HepG2 (cell line): Measurements from ENCODE around the gene KNCN. TPM values are rescaled to one million over a fixed set of nuclear protein-coding genes. Genes with fewer than 3 reads are reported as not detected.

ENCODE experiments used
- MAF1 ChIP-seq: sonication (generic); formaldehyde crosslinking; IDR thresholded peaks from 2 replicates; pipeline ENCODE4 v1.5.0; 2020; ENCODE audit warnings: missing genetic modification reagents, borderline replicate concordance
- NCOA2 ChIP-seq: sonication (generic); formaldehyde crosslinking; IDR thresholded peaks from 2 replicates; pipeline ENCODE4 v1.8.0; 2022; ENCODE audit warnings: inconsistent platforms
- NRL ChIP-seq: sonication (generic); formaldehyde crosslinking; IDR thresholded peaks from 2 replicates; pipeline ENCODE4 v1.5.0; 2020; ENCODE audit warnings: missing genetic modification reagents, mild to moderate bottlenecking, moderate library complexity, borderline replicate concordance
- PPARG ChIP-seq: conservative IDR thresholded peaks from 2 replicates; pipeline ENCODE4 v1.6.1; 2016; ENCODE audit warnings: missing biosample characterization, missing genetic modification reagents
- SRSF4 ChIP-seq: fragments of 200-400 bp; formaldehyde crosslinking; IDR thresholded peaks from one replicate; pipeline ENCODE4 v1.6.1; 2018; ENCODE audit warnings: mild to moderate bottlenecking, low read depth, low read length, moderate library complexity; ENCODE audit not compliant: poor library complexity, severe bottlenecking
- TSC22D2 ChIP-seq: sonication (generic); formaldehyde crosslinking; IDR thresholded peaks from 2 replicates; pipeline ENCODE4 v1.5.1; 2020; ENCODE audit warnings: missing genetic modification reagents, mild to moderate bottlenecking, borderline replicate concordance
- ZBTB20 ChIP-seq: sonication (generic); formaldehyde crosslinking; IDR thresholded peaks from 2 replicates; pipeline ENCODE4 v1.8.1; 2023; ENCODE audit warnings: missing genetic modification reagents, low read depth, mild to moderate bottlenecking, borderline replicate concordance
- ZKSCAN1 ChIP-seq: fragments of 150-350 bp; IDR thresholded peaks from 2 replicates; pipeline ENCODE4 v1.6.1; 2014; ENCODE audit warnings: low read length
- ZNF501 ChIP-seq: sonication (generic); formaldehyde crosslinking; IDR thresholded peaks from 2 replicates; pipeline ENCODE4 v1.5.1; 2020; ENCODE audit warnings: mild to moderate bottlenecking, moderate library complexity, missing genetic modification reagents
- ZNF564 ChIP-seq: sonication (generic); formaldehyde crosslinking; IDR thresholded peaks from 2 replicates; pipeline ENCODE4 v1.8.1; 2023; ENCODE audit warnings: mild to moderate bottlenecking, missing genetic modification reagents
- ZNF629 ChIP-seq: sonication (generic); formaldehyde crosslinking; conservative IDR thresholded peaks from 2 replicates; pipeline ENCODE4 v1.5.0; 2020; ENCODE audit warnings: missing genetic modification reagents
- polyA plus RNA-seq, 8 experiments: library from polyadenylated mRNA; depleted of rRNA in 3 of 8; stranded (reverse) in 7 of 8; unstranded in 1 of 8; fragments of >200 nt; fragmentation: Illumina TruSeq in 4 of 8; extraction: Trizol in 4 of 8; gene quantifications; 2 replicates each; pipeline versions ENCODE4 v1.2.1 to v1.2.3, GENCODE V29; 2011 to 2016; ENCODE audit warnings: low read depth in 4 of 8, missing spikeins in 1 of 8, mixed read lengths in 1 of 8; ENCODE audit not compliant: insufficient read depth in 1 of 8
- total RNA-seq, 5 experiments: library from RNA; depleted of rRNA; stranded (reverse); fragments of >200 nt; fragmentation: Illumina TruSeq; extraction: Trizol; gene quantifications; 2 replicates each; pipeline ENCODE4 v1.2.3, GENCODE V29; 2016; ENCODE audit warnings: low read depth in 1 of 5
- TF ChIP-seq, protein P1 (sequence below): sonication (generic); formaldehyde crosslinking; IDR thresholded peaks from 2 replicates; pipeline ENCODE4 v1.5.0; 2020; ENCODE audit warnings: mild to moderate bottlenecking, missing genetic modification reagents
- TF ChIP-seq, protein P2 (sequence below): sonication (generic); formaldehyde crosslinking; IDR thresholded peaks from 2 replicates; pipeline ENCODE4 v1.4.0; 2020; ENCODE audit warnings: missing genetic modification reagents
- TF ChIP-seq, protein P3 (sequence below): sonication (generic); formaldehyde crosslinking; IDR thresholded peaks from 2 replicates; pipeline ENCODE4 v1.5.0; 2020; ENCODE audit warnings: mild to moderate bottlenecking, low read depth, missing genetic modification reagents, borderline replicate concordance
- TF ChIP-seq, protein P4 (sequence below): IDR thresholded peaks from 2 replicates; pipeline ENCODE4 v1.6.1; 2016

Gene KNCN
- total and polyA plus RNA-seq, 2 of the 13 experiments (the other 11 are each of a cell fraction or from before 2014, with no cell fraction given): not detected

DNA sequence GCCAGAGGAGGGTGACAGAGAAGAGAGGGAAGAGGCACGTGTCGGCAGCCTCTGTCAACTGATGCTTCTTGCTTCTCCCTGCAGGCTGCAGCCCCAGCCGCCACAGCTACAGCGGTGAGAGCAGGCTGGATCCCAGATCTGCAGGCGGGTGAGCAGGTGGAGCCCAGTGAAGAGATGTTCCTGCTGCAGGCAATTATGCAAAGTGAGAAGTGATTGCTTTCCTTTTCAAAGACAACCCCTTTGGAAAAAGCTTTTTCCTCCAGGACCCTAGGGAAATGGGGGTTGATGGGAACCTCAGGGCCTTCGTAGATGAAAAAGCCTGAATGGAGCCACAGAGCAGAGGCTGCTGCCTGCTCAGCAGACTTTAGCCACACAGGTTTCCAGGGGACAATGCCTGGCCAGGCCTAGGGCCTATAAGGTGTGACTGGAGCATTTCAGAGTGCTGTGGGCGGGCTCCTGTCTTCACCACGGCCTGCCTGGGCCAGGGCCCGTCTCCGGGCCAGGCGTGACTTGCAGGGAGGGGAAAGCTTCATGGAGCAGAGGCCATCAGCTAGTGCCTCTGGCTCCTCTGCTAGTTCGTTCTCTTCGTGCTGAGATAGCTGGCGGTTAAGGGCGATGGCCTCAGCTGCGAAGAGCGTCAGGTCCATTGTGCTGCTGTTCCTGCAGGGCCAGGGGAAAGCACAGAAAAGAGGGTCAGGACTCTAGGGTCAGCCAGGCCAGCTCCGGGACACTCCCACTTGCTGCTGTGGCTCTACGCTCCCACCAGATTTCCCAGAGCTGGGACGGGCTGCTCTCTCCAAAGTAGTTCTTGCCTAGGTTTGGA is 6.9 kb upstream of the KNCN start (continued):
- TF ChIP-seq, protein P1, sequence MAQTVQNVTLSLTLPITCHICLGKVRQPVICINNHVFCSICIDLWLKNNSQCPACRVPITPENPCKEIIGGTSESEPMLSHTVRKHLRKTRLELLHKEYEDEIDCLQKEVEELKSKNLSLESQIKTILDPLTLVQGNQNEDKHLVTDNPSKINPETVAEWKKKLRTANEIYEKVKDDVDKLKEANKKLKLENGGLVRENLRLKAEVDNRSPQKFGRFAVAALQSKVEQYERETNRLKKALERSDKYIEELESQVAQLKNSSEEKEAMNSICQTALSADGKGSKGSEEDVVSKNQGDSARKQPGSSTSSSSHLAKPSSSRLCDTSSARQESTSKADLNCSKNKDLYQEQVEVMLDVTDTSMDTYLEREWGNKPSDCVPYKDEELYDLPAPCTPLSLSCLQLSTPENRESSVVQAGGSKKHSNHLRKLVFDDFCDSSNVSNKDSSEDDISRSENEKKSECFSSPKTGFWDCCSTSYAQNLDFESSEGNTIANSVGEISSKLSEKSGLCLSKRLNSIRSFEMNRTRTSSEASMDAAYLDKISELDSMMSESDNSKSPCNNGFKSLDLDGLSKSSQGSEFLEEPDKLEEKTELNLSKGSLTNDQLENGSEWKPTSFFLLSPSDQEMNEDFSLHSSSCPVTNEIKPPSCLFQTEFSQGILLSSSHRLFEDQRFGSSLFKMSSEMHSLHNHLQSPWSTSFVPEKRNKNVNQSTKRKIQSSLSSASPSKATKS (CRISPR knock-in tag): no peak
- TF ChIP-seq MAF1 (CRISPR knock-in tag): no peak
- no peak for TF ChIP-seq ZKSCAN1
- TF ChIP-seq ZNF629: no peak
- TF ChIP-seq, protein P2, sequence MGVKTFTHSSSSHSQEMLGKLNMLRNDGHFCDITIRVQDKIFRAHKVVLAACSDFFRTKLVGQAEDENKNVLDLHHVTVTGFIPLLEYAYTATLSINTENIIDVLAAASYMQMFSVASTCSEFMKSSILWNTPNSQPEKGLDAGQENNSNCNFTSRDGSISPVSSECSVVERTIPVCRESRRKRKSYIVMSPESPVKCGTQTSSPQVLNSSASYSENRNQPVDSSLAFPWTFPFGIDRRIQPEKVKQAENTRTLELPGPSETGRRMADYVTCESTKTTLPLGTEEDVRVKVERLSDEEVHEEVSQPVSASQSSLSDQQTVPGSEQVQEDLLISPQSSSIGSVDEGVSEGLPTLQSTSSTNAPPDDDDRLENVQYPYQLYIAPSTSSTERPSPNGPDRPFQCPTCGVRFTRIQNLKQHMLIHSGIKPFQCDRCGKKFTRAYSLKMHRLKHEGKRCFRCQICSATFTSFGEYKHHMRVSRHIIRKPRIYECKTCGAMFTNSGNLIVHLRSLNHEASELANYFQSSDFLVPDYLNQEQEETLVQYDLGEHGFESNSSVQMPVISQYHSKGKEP: no peak
- TF ChIP-seq SRSF4: no peak
- no peak for TF ChIP-seq TSC22D2 (CRISPR knock-in tag)
- TF ChIP-seq, protein P3, sequence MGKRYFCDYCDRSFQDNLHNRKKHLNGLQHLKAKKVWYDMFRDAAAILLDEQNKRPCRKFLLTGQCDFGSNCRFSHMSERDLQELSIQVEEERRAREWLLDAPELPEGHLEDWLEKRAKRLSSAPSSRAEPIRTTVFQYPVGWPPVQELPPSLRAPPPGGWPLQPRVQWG: no peak
- TF ChIP-seq NCOA2: no peak
- TF ChIP-seq, protein P4, sequence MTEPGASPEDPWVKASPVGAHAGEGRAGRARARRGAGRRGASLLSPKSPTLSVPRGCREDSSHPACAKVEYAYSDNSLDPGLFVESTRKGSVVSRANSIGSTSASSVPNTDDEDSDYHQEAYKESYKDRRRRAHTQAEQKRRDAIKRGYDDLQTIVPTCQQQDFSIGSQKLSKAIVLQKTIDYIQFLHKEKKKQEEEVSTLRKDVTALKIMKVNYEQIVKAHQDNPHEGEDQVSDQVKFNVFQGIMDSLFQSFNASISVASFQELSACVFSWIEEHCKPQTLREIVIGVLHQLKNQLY (CRISPR knock-in tag): no peak
- no peak for TF ChIP-seq ZBTB20 (CRISPR knock-in tag)
- no peak for TF ChIP-seq ZNF501 (CRISPR knock-in tag)
- TF ChIP-seq NRL (CRISPR knock-in tag): no peak
- TF ChIP-seq ZNF564: no peak
- TF ChIP-seq PPARG: no peak
